Keratinocyte (primary cell): ENCODE measurements around the gene MRPL39. TPM values are rescaled to one million over a fixed set of nuclear protein-coding genes. Genes with fewer than 3 reads are reported as not detected.

Experiments
- DNase-seq: peaks from one replicate; pipeline ENCODE4 v3.0.0-alpha.2; 2011; ENCODE audit warnings: low read depth, missing footprints, low spot score
- FAIRE-seq: peaks from 2 replicates; lab custom pipeline; 2011; peaks lifted over from hg19 to GRCh38; lab: Jason Lieb, UNC
- H2AFZ ChIP-seq: 2 replicates; pipeline ENCODE4 v1.6.0; 2012; ENCODE audit warnings: low read length, control low read depth, inconsistent platforms; ENCODE audit not compliant: control insufficient read depth
- H3K27ac ChIP-seq: 2 replicates; pipeline ENCODE4 v1.5.1; 2011; ENCODE audit warnings: low read length; ENCODE audit not compliant: control insufficient read depth, insufficient read depth
- H3K27me3 ChIP-seq: 3 replicates; pipeline ENCODE4 v1.6.0; 2011; ENCODE audit warnings: low read length; ENCODE audit not compliant: control insufficient read depth, insufficient read depth; ENCODE audit errors: extremely low read depth
- H3K36me3 ChIP-seq, 2 experiments: 2 replicates in 1 of 2; 3 replicates in 1 of 2; pipeline ENCODE4 v1.5.1; 2011; ENCODE audit warnings: low read length in 2 of 2, mild to moderate bottlenecking in 1 of 2; ENCODE audit not compliant: control insufficient read depth in 2 of 2, insufficient read depth in 2 of 2; ENCODE audit errors: extremely low read depth in 1 of 2
- H3K4me1 ChIP-seq: 3 replicates; pipeline ENCODE4 v1.5.1; 2011; ENCODE audit warnings: low read length; ENCODE audit not compliant: control insufficient read depth, insufficient read depth; ENCODE audit errors: extremely low read depth
- H3K4me2 ChIP-seq: 3 replicates; pipeline ENCODE4 v1.6.0; 2011; ENCODE audit warnings: low read depth, low read length; ENCODE audit not compliant: control insufficient read depth, insufficient read depth; ENCODE audit errors: extremely low read depth
- H3K4me3 ChIP-seq, 3 experiments: fragments of 200-600 bp in 1 of 3; sonication (generic) in 1 of 3; 2 replicates in 2 of 3; 3 replicates in 1 of 3; pipeline ENCODE4 v1.5.1; 2011 to 2016; ENCODE audit warnings: low read length in 3 of 3, mild to moderate bottlenecking in 3 of 3, control low read depth in 2 of 3, inconsistent platforms in 1 of 3, low read depth in 1 of 3, mixed read lengths in 1 of 3, mixed run types in 1 of 3, moderate library complexity in 1 of 3; ENCODE audit not compliant: control insufficient read depth in 2 of 3, insufficient read depth in 2 of 3; ENCODE audit errors: extremely low read depth in 1 of 3
- H3K79me2 ChIP-seq: 2 replicates; pipeline ENCODE4 v1.6.0; 2012; ENCODE audit warnings: low read length; ENCODE audit not compliant: control insufficient read depth, insufficient read depth
- H3K9ac ChIP-seq: 3 replicates; pipeline ENCODE4 v1.6.0; 2011; ENCODE audit warnings: low read length; ENCODE audit not compliant: control insufficient read depth, insufficient read depth; ENCODE audit errors: extremely low read depth
- H3K9me1 ChIP-seq: 3 replicates; pipeline ENCODE4 v1.6.0; 2011; ENCODE audit warnings: low read length; ENCODE audit not compliant: control insufficient read depth, insufficient read depth; ENCODE audit errors: extremely low read depth
- H3K9me3 ChIP-seq: 2 replicates; pipeline ENCODE4 v1.5.1; 2012; ENCODE audit warnings: low read depth, low read length; ENCODE audit not compliant: control insufficient read depth
- H4K20me1 ChIP-seq: 3 replicates; pipeline ENCODE4 v1.6.0; 2011; ENCODE audit warnings: low read length; ENCODE audit not compliant: control insufficient read depth, insufficient read depth; ENCODE audit errors: extremely low read depth
- CTCF ChIP-seq, 3 experiments: IDR thresholded peaks in 1 of 3; conservative IDR thresholded peaks in 1 of 3; optimal IDR thresholded peaks in 1 of 3; 2 replicates in 2 of 3; 3 replicates in 1 of 3; pipeline versions ENCODE3 to v1.5.1; 2011; ENCODE audit warnings: low read length in 3 of 3, mild to moderate bottlenecking in 3 of 3, moderate library complexity in 2 of 3, control low read depth in 1 of 3, inconsistent platforms in 1 of 3; ENCODE audit not compliant: insufficient read depth in 2 of 3; ENCODE audit errors: extremely low read depth in 1 of 3
- EZH2 ChIP-seq: IDR thresholded peaks from one replicate; pipeline ENCODE4 v1.6.1; 2012; ENCODE audit warnings: inconsistent platforms, mild to moderate bottlenecking, low read length, moderate library complexity
- dilution Hi-C: fragments of 300-500 bp; cut with MboI; formaldehyde crosslinking; loops from one replicate; pipeline ENCODE4 v1.7.0; 2020; ENCODE audit warnings: low sequenced_read_pairs; ENCODE audit not compliant: extremely low pct_ligation_motif_present
- polyA plus RNA-seq, 5 experiments: library from polyadenylated mRNA; depleted of rRNA in 3 of 5; stranded (reverse) in 3 of 5; stranded (forward) in 1 of 5; unstranded in 1 of 5; fragments of >200 nt; gene quantifications; 1 replicate in 1 of 5; 2 replicates in 3 of 5; 3 replicates in 1 of 5; pipeline versions ENCODE4 v1.2.1 to v1.2.3, GENCODE V29; 2011 to 2012; ENCODE audit warnings: missing spikeins in 2 of 5, low read depth in 1 of 5, low replicate concordance in 1 of 5

The MRPL39 gene
- polyA plus RNA-seq, 1 donor (not counting 4 experiments of a cell fraction or from before 2014, with no cell fraction given): 51.4 TPM

GRCh38 chr21:25584833-25585676 lies 22.2 kb downstream of the MRPL39 start:
- peaks cover 3 to 11% of the 10 kb centered on the region in 2 experiments for H3K36me3 ChIP-seq
- dilution Hi-C loops: no loop called here
- H4K20me1 ChIP-seq: no peaks in the 10 kb centered on the region
- DNase-seq: no peak
- H3K4me2 ChIP-seq: no peak overlapping the region
- no peak for FAIRE-seq
- H3K4me3 ChIP-seq: no peak overlapping the region
- no peaks in the 10 kb centered on the region for H3K27me3 ChIP-seq
- no peaks in the 10 kb centered on the region for H3K79me2 ChIP-seq
- no peak overlapping the region for H3K9ac ChIP-seq
- no peak for TF ChIP-seq EZH2
- TF ChIP-seq CTCF (optimal IDR thresholded peaks at IDR 0.05 in 1 of 3, IDR thresholded peaks at IDR 0.05 in 1 of 3, conservative IDR thresholded peaks at IDR 0.05 in 1 of 3; ENCODE audit: extremely low read depth in 1 of 3, insufficient read depth in 2 of 3, low read length in 3 of 3): no peak
- H3K9me1 ChIP-seq: no peaks in the 10 kb centered on the region
- no peak overlapping the region for H3K27ac ChIP-seq
- H3K4me1 ChIP-seq: no peaks in the 10 kb centered on the region
- no peak overlapping the region for H2AFZ ChIP-seq
- no peaks in the 10 kb centered on the region for H3K9me3 ChIP-seq

GRCh38 chr21:25583370-25584130 lies 23.7 kb downstream of the MRPL39 start:
- DNase-seq (no peak), FAIRE-seq (no peak)
- H3K79me2 ChIP-seq: no peaks in the 10 kb centered on the region

More at GRCh38 chr21:25583370-25584130, 23.7 kb downstream of the MRPL39 start:
- H3K4me3 ChIP-seq: no peak overlapping the region
- H3K36me3 ChIP-seq: peaks cover 2 to 7% of the 10 kb centered on the region in 2 experiments
- H3K9me3 ChIP-seq: no peaks in the 10 kb centered on the region
- no peak for TF ChIP-seq EZH2
- no peak for TF ChIP-seq CTCF (optimal IDR thresholded peaks at IDR 0.05 in 1 of 3, IDR thresholded peaks at IDR 0.05 in 1 of 3, conservative IDR thresholded peaks at IDR 0.05 in 1 of 3; ENCODE audit: extremely low read depth in 1 of 3, insufficient read depth in 2 of 3, low read length in 3 of 3)
- no peak overlapping the region for H3K27ac ChIP-seq
- H3K4me2 ChIP-seq: no peak overlapping the region
- H3K27me3 ChIP-seq: no peaks in the 10 kb centered on the region
- H4K20me1 ChIP-seq: no peaks in the 10 kb centered on the region
- no peak overlapping the region for H3K9ac ChIP-seq
- dilution Hi-C loops: no loop called here
- no peaks in the 10 kb centered on the region for H3K9me1 ChIP-seq
- H2AFZ ChIP-seq: no peak overlapping the region
- H3K4me1 ChIP-seq: no peaks in the 10 kb centered on the region
